Measurements from ENCODE around the gene CAMK4.

DNA sequence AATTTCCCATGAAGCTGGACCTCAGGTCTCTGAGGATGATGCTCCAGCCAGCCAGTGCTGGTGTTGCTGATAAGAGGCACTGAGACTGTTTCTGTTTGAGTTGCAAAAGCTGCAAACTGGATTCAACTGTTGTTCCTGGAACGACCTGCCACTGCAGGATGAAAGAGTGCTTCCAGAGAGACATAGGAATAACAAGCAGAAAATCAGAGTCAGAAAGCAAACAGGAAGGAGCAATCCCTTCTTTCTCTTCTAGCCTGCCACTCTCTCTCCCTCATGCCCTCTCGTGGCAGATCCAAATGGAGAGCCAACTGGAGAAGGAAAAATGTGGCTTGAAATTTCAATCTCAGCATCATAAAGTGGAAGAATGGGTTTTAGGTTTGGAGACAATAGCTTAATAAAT, 177.7 kb downstream of the CAMK4 start:
- TF ChIP-seq ELF4 (CRISPR knock-in tag; IDR thresholded peaks at IDR 0.05; ENCODE audit: low read depth) (no peak), MAX (CRISPR knock-in tag; IDR thresholded peaks at IDR 0.05) (no peak), ZNF281 (CRISPR knock-in tag; IDR thresholded peaks at IDR 0.05) (no peak), FOXJ3 (CRISPR knock-in tag; IDR thresholded peaks at IDR 0.05; ENCODE audit: borderline replicate concordance) (no peak), CREB1 (CRISPR knock-in tag; IDR thresholded peaks at IDR 0.05) (no peak), SMAD3 (CRISPR knock-in tag; IDR thresholded peaks at IDR 0.05; ENCODE audit: borderline replicate concordance) (no peak), CTCF (IDR thresholded peaks at IDR 0.05) (no peak), FOXK1 (CRISPR knock-in tag; IDR thresholded peaks at IDR 0.05) (no peak)
- TF ChIP-seq, protein P1, sequence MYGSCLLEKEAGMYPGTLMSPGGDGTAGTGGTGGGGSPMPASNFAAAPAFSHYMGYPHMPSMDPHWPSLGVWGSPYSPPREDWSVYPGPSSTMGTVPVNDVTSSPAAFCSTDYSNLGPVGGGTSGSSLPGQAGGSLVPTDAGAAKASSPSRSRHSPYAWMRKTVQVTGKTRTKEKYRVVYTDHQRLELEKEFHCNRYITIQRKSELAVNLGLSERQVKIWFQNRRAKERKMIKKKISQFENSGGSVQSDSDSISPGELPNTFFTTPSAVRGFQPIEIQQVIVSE (CRISPR knock-in tag; IDR thresholded peaks at IDR 0.05; ENCODE audit: borderline replicate concordance), result no peak
